WTC11 (cell line): ENCODE measurements around the gene NEDD4L.

ENCODE experiments used
- EMX1 ChIP-seq: fragments of 250-450 bp; sonication (Bioruptor Pico); IDR thresholded peaks from 2 replicates; pipeline ENCODE4 v1.8.0; 2021; ENCODE audit warnings: mild to moderate bottlenecking
- FOXJ3 ChIP-seq: sonication (generic); formaldehyde crosslinking; IDR thresholded peaks from 2 replicates; pipeline ENCODE4 v1.9.0; 2021; ENCODE audit warnings: missing genetic modification reagents, mild to moderate bottlenecking, borderline replicate concordance
- FOXP1 ChIP-seq: sonication (generic); formaldehyde crosslinking; IDR thresholded peaks from 2 replicates; pipeline ENCODE4 v1.8.0; 2022; ENCODE audit warnings: missing genetic modification reagents, mild to moderate bottlenecking, moderate library complexity, borderline replicate concordance
- JUN ChIP-seq: sonication (generic); formaldehyde crosslinking; IDR thresholded peaks from 2 replicates; pipeline ENCODE4 v1.8.0; 2023; ENCODE audit warnings: mild to moderate bottlenecking, missing genetic modification reagents
- MYBL2 ChIP-seq: sonication (generic); formaldehyde crosslinking; IDR thresholded peaks from 2 replicates; pipeline ENCODE4 v1.8.1; 2023; ENCODE audit warnings: mild to moderate bottlenecking, moderate library complexity, missing genetic modification reagents
- NR1H2 ChIP-seq: sonication (generic); formaldehyde crosslinking; IDR thresholded peaks from 2 replicates; pipeline ENCODE4 v1.9.0; 2021; ENCODE audit warnings: mild to moderate bottlenecking, moderate library complexity, missing genetic modification reagents
- ZNF317 ChIP-seq: sonication (generic); formaldehyde crosslinking; IDR thresholded peaks from 2 replicates; pipeline ENCODE4 v1.8.1; 2023; ENCODE audit warnings: low read depth, mild to moderate bottlenecking, moderate library complexity, missing genetic modification reagents, borderline replicate concordance
- TF ChIP-seq, protein P1 (sequence below): sonication (generic); formaldehyde crosslinking; IDR thresholded peaks from 2 replicates; pipeline ENCODE4 v1.8.1; 2022; ENCODE audit warnings: mild to moderate bottlenecking, moderate library complexity, missing genetic modification reagents
- TF ChIP-seq, protein P2 (sequence below): sonication (generic); formaldehyde crosslinking; IDR thresholded peaks from 2 replicates; pipeline ENCODE4 v1.8.0; 2022; ENCODE audit warnings: missing genetic modification reagents
- TF ChIP-seq, protein P3 (sequence below): fragments of 200-600 bp; IDR thresholded peaks from 2 replicates; pipeline ENCODE4 v1.8.0; 2022; ENCODE audit warnings: antibody characterized with exemption
- TF ChIP-seq, protein P4 (sequence below): sonication (generic); formaldehyde crosslinking; IDR thresholded peaks from 2 replicates; pipeline ENCODE4 v1.8.1; 2023; ENCODE audit warnings: mild to moderate bottlenecking, missing genetic modification reagents, moderate library complexity
- TF ChIP-seq, protein P5 (sequence below): sonication (generic); formaldehyde crosslinking; IDR thresholded peaks from 2 replicates; pipeline ENCODE4 v1.8.0; 2023; ENCODE audit warnings: missing genetic modification reagents

DNA sequence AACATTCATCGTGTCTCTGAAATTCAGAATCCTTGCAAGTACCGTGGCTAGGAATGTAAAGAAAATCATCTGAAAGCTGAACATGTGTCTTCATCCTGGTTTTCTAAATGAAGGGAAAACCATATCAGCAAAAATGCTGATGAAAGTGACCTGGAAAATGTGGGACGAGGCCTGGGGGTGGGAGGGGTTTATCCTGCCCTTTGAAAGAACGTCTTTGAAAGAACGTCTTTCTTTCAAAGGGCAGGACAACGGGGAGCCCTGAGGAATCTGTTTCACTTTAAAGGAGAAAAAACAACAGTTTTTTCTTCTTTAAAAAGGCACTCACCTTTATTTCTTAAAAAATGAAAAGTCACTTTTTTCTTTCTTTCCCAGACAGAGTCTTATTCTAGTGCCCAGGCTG lies 399.6 kb downstream of the NEDD4L start:
- TF ChIP-seq, protein P1, sequence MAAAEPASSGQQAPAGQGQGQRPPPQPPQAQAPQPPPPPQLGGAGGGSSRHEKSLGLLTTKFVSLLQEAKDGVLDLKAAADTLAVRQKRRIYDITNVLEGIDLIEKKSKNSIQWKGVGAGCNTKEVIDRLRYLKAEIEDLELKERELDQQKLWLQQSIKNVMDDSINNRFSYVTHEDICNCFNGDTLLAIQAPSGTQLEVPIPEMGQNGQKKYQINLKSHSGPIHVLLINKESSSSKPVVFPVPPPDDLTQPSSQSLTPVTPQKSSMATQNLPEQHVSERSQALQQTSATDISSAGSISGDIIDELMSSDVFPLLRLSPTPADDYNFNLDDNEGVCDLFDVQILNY (CRISPR knock-in tag), result no peak
- TF ChIP-seq, protein P2, sequence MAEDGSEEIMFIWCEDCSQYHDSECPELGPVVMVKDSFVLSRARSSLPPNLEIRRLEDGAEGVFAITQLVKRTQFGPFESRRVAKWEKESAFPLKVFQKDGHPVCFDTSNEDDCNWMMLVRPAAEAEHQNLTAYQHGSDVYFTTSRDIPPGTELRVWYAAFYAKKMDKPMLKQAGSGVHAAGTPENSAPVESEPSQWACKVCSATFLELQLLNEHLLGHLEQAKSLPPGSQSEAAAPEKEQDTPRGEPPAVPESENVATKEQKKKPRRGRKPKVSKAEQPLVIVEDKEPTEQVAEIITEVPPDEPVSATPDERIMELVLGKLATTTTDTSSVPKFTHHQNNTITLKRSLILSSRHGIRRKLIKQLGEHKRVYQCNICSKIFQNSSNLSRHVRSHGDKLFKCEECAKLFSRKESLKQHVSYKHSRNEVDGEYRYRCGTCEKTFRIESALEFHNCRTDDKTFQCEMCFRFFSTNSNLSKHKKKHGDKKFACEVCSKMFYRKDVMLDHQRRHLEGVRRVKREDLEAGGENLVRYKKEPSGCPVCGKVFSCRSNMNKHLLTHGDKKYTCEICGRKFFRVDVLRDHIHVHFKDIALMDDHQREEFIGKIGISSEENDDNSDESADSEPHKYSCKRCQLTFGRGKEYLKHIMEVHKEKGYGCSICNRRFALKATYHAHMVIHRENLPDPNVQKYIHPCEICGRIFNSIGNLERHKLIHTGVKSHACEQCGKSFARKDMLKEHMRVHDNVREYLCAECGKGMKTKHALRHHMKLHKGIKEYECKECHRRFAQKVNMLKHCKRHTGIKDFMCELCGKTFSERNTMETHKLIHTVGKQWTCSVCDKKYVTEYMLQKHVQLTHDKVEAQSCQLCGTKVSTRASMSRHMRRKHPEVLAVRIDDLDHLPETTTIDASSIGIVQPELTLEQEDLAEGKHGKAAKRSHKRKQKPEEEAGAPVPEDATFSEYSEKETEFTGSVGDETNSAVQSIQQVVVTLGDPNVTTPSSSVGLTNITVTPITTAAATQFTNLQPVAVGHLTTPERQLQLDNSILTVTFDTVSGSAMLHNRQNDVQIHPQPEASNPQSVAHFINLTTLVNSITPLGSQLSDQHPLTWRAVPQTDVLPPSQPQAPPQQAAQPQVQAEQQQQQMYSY (CRISPR knock-in tag), result no peak
- TF ChIP-seq FOXJ3 (CRISPR knock-in tag), result no peak
- TF ChIP-seq, protein P3, sequence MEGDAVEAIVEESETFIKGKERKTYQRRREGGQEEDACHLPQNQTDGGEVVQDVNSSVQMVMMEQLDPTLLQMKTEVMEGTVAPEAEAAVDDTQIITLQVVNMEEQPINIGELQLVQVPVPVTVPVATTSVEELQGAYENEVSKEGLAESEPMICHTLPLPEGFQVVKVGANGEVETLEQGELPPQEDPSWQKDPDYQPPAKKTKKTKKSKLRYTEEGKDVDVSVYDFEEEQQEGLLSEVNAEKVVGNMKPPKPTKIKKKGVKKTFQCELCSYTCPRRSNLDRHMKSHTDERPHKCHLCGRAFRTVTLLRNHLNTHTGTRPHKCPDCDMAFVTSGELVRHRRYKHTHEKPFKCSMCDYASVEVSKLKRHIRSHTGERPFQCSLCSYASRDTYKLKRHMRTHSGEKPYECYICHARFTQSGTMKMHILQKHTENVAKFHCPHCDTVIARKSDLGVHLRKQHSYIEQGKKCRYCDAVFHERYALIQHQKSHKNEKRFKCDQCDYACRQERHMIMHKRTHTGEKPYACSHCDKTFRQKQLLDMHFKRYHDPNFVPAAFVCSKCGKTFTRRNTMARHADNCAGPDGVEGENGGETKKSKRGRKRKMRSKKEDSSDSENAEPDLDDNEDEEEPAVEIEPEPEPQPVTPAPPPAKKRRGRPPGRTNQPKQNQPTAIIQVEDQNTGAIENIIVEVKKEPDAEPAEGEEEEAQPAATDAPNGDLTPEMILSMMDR, result no peak
- TF ChIP-seq ZNF317, result no peak
- no peak for TF ChIP-seq EMX1 (CRISPR knock-in tag)
- TF ChIP-seq FOXP1 (CRISPR knock-in tag), result no peak
- no peak for TF ChIP-seq MYBL2 (CRISPR knock-in tag)
- TF ChIP-seq JUN (CRISPR knock-in tag), result no peak
- TF ChIP-seq, protein P4, sequence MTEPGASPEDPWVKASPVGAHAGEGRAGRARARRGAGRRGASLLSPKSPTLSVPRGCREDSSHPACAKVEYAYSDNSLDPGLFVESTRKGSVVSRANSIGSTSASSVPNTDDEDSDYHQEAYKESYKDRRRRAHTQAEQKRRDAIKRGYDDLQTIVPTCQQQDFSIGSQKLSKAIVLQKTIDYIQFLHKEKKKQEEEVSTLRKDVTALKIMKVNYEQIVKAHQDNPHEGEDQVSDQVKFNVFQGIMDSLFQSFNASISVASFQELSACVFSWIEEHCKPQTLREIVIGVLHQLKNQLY (CRISPR knock-in tag), result no peak
- TF ChIP-seq, protein P5, sequence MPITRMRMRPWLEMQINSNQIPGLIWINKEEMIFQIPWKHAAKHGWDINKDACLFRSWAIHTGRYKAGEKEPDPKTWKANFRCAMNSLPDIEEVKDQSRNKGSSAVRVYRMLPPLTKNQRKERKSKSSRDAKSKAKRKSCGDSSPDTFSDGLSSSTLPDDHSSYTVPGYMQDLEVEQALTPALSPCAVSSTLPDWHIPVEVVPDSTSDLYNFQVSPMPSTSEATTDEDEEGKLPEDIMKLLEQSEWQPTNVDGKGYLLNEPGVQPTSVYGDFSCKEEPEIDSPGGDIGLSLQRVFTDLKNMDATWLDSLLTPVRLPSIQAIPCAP, result no peak
- no peak for TF ChIP-seq NR1H2 (CRISPR knock-in tag)
